ENCODE data around the gene GFRA1. TPM values are rescaled to one million over a fixed set of nuclear protein-coding genes. Genes with fewer than 3 reads are reported as not detected.
"Not testable (repeated sequence)": the region's sequence is repeated elsewhere in the genome, so short reads cannot be mapped to it uniquely, and the experiment has no call there.

Gene GFRA1
- polyA plus RNA-seq, 6 donors from 2014 or later: not detected

GRCh38 chr10:116049158-116049973, 223.6 kb downstream of the GFRA1 start:
- ATAC-seq (ENCODE audit: low read depth in 2 of 2) (no peak), DNase-seq (no peak)
- no peaks in the 10 kb centered on the region for H3K36me3 Mint-ChIP-seq
- H3K4me1 Mint-ChIP-seq: no peaks in the 10 kb centered on the region
- H3K27me3 Mint-ChIP-seq: no peaks in the 10 kb centered on the region
- no peak overlapping the region for H3K4me3 Mint-ChIP-seq
- H3K9me3 Mint-ChIP-seq: peaks cover 0 to 7% (median 2%) of the 10 kb centered on the region in 7 donors
- no peak overlapping the region for H3K27ac Mint-ChIP-seq

- H3K27ac Mint-ChIP-seq: no peak overlapping the region
Observed at GRCh38 chr10:116045366-116046356, 227.3 kb downstream of the GFRA1 start.

GRCh38 chr10:116044801-116045248, 228.2 kb downstream of the GFRA1 start:
- H3K27ac Mint-ChIP-seq: no peak overlapping the region
- no peak for ATAC-seq (ENCODE audit: low read depth in 2 of 2)

More at GRCh38 chr10:116045366-116046356, 227.3 kb downstream of the GFRA1 start:
- DNase-seq (no peak), ATAC-seq (ENCODE audit: low read depth in 2 of 2) (no peak)
- Mint-ChIP-seq H3K36me3 (no peaks in the 10 kb centered on the region), H3K9me3 (peaks cover 0 to 17% (median 3%) of the 10 kb centered on the region in 7 donors), H3K27me3 (no peaks in the 10 kb centered on the region), H3K4me3 (no peak overlapping the region), H3K4me1 (no peaks in the 10 kb centered on the region)

GRCh38 chr10:116043861-116044260, 229.1 kb downstream of the GFRA1 start:
- Mint-ChIP-seq H3K4me1 (no peaks in the 10 kb centered on the region), H3K9me3 (peaks cover 0 to 9% (median 2%) of the 10 kb centered on the region in 7 donors), H3K27ac (no peak overlapping the region), H3K4me3 (no peak overlapping the region), H3K36me3 (no peaks in the 10 kb centered on the region), H3K27me3 (no peaks in the 10 kb centered on the region)
- ATAC-seq (ENCODE audit: low read depth in 2 of 2) (no peak), DNase-seq (no peak)

More at GRCh38 chr10:116044801-116045248, 228.2 kb downstream of the GFRA1 start:
- Mint-ChIP-seq H3K4me3 (no peak overlapping the region), H3K4me1 (no peaks in the 10 kb centered on the region), H3K36me3 (no peaks in the 10 kb centered on the region), H3K9me3 (peaks cover 0 to 15% (median 3%) of the 10 kb centered on the region in 7 donors), H3K27me3 (no peaks in the 10 kb centered on the region)
- no peak for DNase-seq

- H3K27me3 Mint-ChIP-seq: no peaks in the 10 kb centered on the region
- peaks cover 0 to 9% (median 2%) of the 10 kb centered on the region in 7 donors for H3K9me3 Mint-ChIP-seq
- H3K36me3 Mint-ChIP-seq: no peaks in the 10 kb centered on the region
- no peak overlapping the region for H3K4me3 Mint-ChIP-seq
- ATAC-seq (ENCODE audit: low read depth in 2 of 2) (no peak), DNase-seq (no peak)
- H3K27ac Mint-ChIP-seq: no peak overlapping the region
- no peaks in the 10 kb centered on the region for H3K4me1 Mint-ChIP-seq
Observed at GRCh38 chr10:116043304-116043703, 229.7 kb downstream of the GFRA1 start.

GRCh38 chr10:116041948-116042347, 231.1 kb downstream of the GFRA1 start:
- Mint-ChIP-seq H3K27me3 (no peaks in the 10 kb centered on the region), H3K4me1 (no peaks in the 10 kb centered on the region), H3K36me3 (no peaks in the 10 kb centered on the region), H3K27ac (peak overlapping the region in 1 of 6 donors; percentile 75), H3K4me3 (peak overlapping the region in 1 of 8 donors; percentile 44), H3K9me3 (peaks cover 0 to 9% (median 2%) of the 10 kb centered on the region in 7 donors)
- DNase-seq (no peak), ATAC-seq (ENCODE audit: low read depth in 2 of 2) (no peak)

GRCh38 chr10:116039612-116040011, 233.4 kb downstream of the GFRA1 start:
- H3K27ac Mint-ChIP-seq: no peak overlapping the region
- H3K4me3 Mint-ChIP-seq: no peak overlapping the region
- no peak for DNase-seq
- no peaks in the 10 kb centered on the region for H3K27me3 Mint-ChIP-seq
- H3K9me3 Mint-ChIP-seq: peaks cover 0 to 9% (median 6%) of the 10 kb centered on the region in 7 donors
- H3K36me3 Mint-ChIP-seq: no peaks in the 10 kb centered on the region
- no peaks in the 10 kb centered on the region for H3K4me1 Mint-ChIP-seq
- ATAC-seq (ENCODE audit: low read depth in 2 of 2): no peak

GRCh38 chr10:116038259-116038658, 234.7 kb downstream of the GFRA1 start:
- no peaks in the 10 kb centered on the region for H3K27me3 Mint-ChIP-seq
- DNase-seq: no peak
- ATAC-seq (ENCODE audit: low read depth in 2 of 2): no peak
- H3K9me3 Mint-ChIP-seq: peaks cover 3 to 16% (median 7%) of the 10 kb centered on the region in 7 donors
- H3K27ac Mint-ChIP-seq: no peak overlapping the region
- H3K36me3 Mint-ChIP-seq: peaks cover 0 to under 1% of the 10 kb centered on the region in 2 donors
- no peaks in the 10 kb centered on the region for H3K4me1 Mint-ChIP-seq
- H3K4me3 Mint-ChIP-seq: no peak overlapping the region

- not testable (repeated sequence) for H3K27me3 Mint-ChIP-seq; H3K4me3 Mint-ChIP-seq; H3K36me3 Mint-ChIP-seq; H3K4me1 Mint-ChIP-seq; DNase-seq; H3K27ac Mint-ChIP-seq; ATAC-seq (ENCODE audit: low read depth in 2 of 2)
- peaks cover 0 to 25% (median 10%) of the 10 kb centered on the region in 7 donors for H3K9me3 Mint-ChIP-seq
Observed at GRCh38 chr10:116035406-116035805, 237.6 kb downstream of the GFRA1 start.

GRCh38 chr10:116030576-116030975, 242.4 kb downstream of the GFRA1 start:
- ATAC-seq (ENCODE audit: low read depth in 2 of 2) (no peak), DNase-seq (no peak)
- H3K9me3 Mint-ChIP-seq: peaks cover 0 to 36% (median 10%) of the 10 kb centered on the region in 7 donors
- H3K4me1 Mint-ChIP-seq: no peaks in the 10 kb centered on the region
- no peaks in the 10 kb centered on the region for H3K27me3 Mint-ChIP-seq
- H3K27ac Mint-ChIP-seq: no peak overlapping the region
- no peak overlapping the region for H3K4me3 Mint-ChIP-seq
- peaks cover 0 to 5% of the 10 kb centered on the region in 2 donors for H3K36me3 Mint-ChIP-seq

- H3K9me3 Mint-ChIP-seq: peaks cover 5 to 36% (median 10%) of the 10 kb centered on the region in 7 donors
- H3K4me3 Mint-ChIP-seq: no peak overlapping the region
- no peak overlapping the region for H3K27ac Mint-ChIP-seq
- peaks cover 0 to 5% of the 10 kb centered on the region in 2 donors for H3K36me3 Mint-ChIP-seq
- H3K27me3 Mint-ChIP-seq: no peaks in the 10 kb centered on the region
- DNase-seq: no peak
- ATAC-seq (ENCODE audit: low read depth in 2 of 2): no peak
- H3K4me1 Mint-ChIP-seq: no peaks in the 10 kb centered on the region
Observed at GRCh38 chr10:116029826-116030225, 243.2 kb downstream of the GFRA1 start.

GRCh38 chr10:116027355-116027754, 245.7 kb downstream of the GFRA1 start:
- H3K36me3 Mint-ChIP-seq: no peaks in the 10 kb centered on the region
- H3K4me1 Mint-ChIP-seq: no peaks in the 10 kb centered on the region
- peaks cover 2 to 22% (median 5%) of the 10 kb centered on the region in 7 donors for H3K9me3 Mint-ChIP-seq
- no peak overlapping the region for H3K27ac Mint-ChIP-seq
- no peak for ATAC-seq (ENCODE audit: low read depth in 2 of 2)
- DNase-seq: no peak
- H3K4me3 Mint-ChIP-seq: no peak overlapping the region
- no peaks in the 10 kb centered on the region for H3K27me3 Mint-ChIP-seq

- ATAC-seq (ENCODE audit: low read depth in 2 of 2) (no peak), DNase-seq (no peak)
- Mint-ChIP-seq H3K36me3 (no peaks in the 10 kb centered on the region), H3K9me3 (peaks cover 2 to 15% (median 5%) of the 10 kb centered on the region in 7 donors), H3K27me3 (no peaks in the 10 kb centered on the region), H3K4me1 (no peaks in the 10 kb centered on the region), H3K4me3 (no peak overlapping the region), H3K27ac (no peak overlapping the region)
Observed at GRCh38 chr10:116026725-116027124, 246.3 kb downstream of the GFRA1 start.

Data from naive B cell (primary cell).